ENCODE measurements around the gene MEG3.

MEG3 gene

DNA sequence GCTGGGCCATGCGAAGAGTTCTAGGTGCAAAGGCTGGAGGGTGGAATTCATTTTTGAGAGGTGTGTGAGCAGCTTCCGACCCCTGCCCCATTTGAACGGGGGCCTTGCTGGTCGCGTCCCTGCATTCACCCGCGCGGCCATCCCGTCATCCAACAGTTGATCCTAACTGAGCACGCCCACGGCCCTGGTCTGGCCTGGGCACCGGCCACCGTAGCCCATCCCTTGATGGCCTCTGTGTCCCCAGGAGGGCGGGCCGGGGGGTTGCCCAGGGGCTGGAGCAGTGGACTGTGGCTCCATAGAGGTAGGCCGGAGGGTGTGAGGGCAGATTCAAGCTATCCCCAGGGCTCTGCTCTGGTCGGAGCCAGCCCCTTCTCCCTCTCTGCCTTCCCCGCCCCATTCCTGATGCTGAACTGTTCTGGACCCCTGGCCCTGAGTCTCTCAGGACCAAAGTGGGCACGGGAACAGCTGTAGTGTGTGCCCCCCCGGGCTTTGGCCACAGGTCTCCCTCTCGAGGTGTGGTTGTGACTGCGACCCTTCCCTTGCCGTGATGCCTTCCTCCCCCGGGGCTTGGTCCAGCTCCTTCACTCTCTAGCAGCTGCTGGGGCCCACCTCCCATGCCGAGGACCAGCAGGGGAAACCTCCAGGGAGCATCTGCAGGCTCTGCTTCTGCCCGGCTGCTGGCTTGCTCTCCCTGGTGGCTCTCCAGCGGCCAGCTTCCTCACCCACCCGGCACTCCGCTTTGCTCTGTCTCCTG, 9.1 kb downstream of the MEG3 start:
- no peaks in the 10 kb centered on the region for H3K36me3 ChIP-seq (ENCODE audit: insufficient read depth, low read length)
- H3K4me1 ChIP-seq (ENCODE audit: insufficient read depth, low read length) = peaks cover 54% of the 10 kb centered on the region

DNA sequence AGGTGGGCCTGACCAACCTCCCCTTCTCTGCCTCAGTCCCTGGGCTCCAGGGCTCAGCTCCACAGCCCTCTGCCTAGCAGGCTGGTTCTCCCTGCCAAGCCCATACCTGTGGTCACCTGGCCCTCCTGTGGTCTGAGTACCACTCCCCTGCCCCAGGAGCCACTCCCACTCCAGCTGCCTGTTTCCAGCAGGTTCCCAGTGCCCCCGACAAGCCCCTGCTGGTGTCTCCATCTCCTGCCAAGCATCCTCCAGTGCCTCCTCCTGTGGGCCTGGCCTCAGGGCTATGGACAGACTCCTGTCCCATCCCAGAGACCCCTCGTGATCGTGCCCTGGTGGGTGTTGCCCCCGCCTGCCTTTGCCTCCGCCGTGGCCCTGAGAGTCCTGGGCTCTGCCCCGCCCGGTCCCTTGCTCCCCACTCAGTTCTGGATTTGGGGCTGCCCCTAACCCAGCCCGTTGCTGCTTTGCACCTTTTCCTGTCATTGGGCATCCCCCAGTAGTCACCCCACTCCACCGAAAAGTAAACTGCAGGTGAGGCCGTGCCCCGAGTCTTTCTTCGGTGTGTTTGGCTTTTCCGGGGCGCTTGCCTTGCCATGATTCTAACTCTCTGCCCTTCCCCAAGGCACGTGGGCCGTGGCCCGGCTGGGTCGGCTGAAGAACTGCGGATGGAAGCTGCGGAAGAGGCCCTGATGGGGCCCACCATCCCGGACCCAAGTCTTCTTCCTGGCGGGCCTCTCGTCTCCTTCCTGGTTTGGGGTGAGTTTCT, 9.8 kb downstream of the MEG3 start:
- peaks cover 54% of the 10 kb centered on the region for H3K4me1 ChIP-seq (ENCODE audit: insufficient read depth, low read length)
- no peaks in the 10 kb centered on the region for H3K36me3 ChIP-seq (ENCODE audit: insufficient read depth, low read length)
- no peak overlapping the region for H2AFZ ChIP-seq (ENCODE audit: low read depth, low read length)
- no peaks in the 10 kb centered on the region for H3K9me3 ChIP-seq (ENCODE audit: low read length)
- no peak overlapping the region for H3K4me3 ChIP-seq (ENCODE audit: low read length)
- H3K27me3 ChIP-seq (ENCODE audit: insufficient read depth, low read length) = no peaks in the 10 kb centered on the region

More for the DNA sequence above, 9.1 kb downstream of the MEG3 start:
- Histone ChIP-seq H3K9me3 (ENCODE audit: low read length) (no peaks in the 10 kb centered on the region), H3K27me3 (ENCODE audit: insufficient read depth, low read length) (no peaks in the 10 kb centered on the region), H2AFZ (ENCODE audit: low read depth, low read length) (no peak overlapping the region), H3K4me3 (ENCODE audit: low read length) (no peak overlapping the region)

GRCh38 chr14:100836311-100836805, 10.4 kb downstream of the MEG3 start:
- Histone ChIP-seq H2AFZ (ENCODE audit: low read depth, low read length) (no peak overlapping the region), H3K4me3 (ENCODE audit: low read length) (no peak overlapping the region), H3K4me1 (ENCODE audit: insufficient read depth, low read length) (peaks cover 52% of the 10 kb centered on the region), H3K36me3 (ENCODE audit: insufficient read depth, low read length) (no peaks in the 10 kb centered on the region), H3K27me3 (ENCODE audit: insufficient read depth, low read length) (no peaks in the 10 kb centered on the region), H3K9me3 (ENCODE audit: low read length) (no peaks in the 10 kb centered on the region)

GRCh38 chr14:100836941-100837804, 11.3 kb downstream of the MEG3 start:
- Histone ChIP-seq H3K36me3 (ENCODE audit: insufficient read depth, low read length) (no peaks in the 10 kb centered on the region), H2AFZ (ENCODE audit: low read depth, low read length) (no peak overlapping the region), H3K9me3 (ENCODE audit: low read length) (no peaks in the 10 kb centered on the region), H3K4me3 (ENCODE audit: low read length) (no peak overlapping the region), H3K27me3 (ENCODE audit: insufficient read depth, low read length) (no peaks in the 10 kb centered on the region), H3K4me1 (ENCODE audit: insufficient read depth, low read length) (peaks cover 50% of the 10 kb centered on the region)

DNA sequence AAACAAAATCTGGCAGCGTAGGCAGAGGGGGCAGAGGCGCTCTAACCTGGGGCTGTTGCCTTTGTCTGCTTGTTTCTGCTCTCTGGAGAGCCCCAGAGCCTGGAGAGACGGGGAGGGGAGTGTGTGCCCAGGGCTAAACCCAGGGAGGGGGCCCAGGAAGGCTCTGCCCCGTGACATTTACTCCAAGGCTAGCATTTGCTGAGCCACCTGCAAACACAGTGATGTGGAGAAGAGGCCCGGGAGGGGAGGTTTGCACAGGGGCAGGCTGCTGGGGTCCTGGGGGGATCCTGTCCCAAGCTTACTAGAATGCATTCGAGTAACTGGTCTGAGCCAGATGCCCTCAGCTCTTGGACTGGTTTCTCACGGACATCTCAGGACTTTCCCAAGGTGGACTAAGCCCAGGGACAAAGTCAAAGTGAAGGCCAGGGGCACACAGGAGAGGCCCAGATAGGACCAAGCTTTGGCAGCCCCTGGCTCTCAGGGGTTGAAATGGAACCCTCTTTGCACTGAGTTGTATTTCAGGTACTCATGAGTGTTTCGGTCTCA, 12.0 kb downstream of the MEG3 start:
- H3K4me1 ChIP-seq (ENCODE audit: insufficient read depth, low read length) = peaks cover 50% of the 10 kb centered on the region
- no peaks in the 10 kb centered on the region for H3K36me3 ChIP-seq (ENCODE audit: insufficient read depth, low read length)
- no peaks in the 10 kb centered on the region for H3K27me3 ChIP-seq (ENCODE audit: insufficient read depth, low read length)

GRCh38 chr14:100838493-100839314, 12.8 kb downstream of the MEG3 start:
- Histone ChIP-seq H3K4me3 (ENCODE audit: low read length) (no peak overlapping the region), H3K9me3 (ENCODE audit: low read length) (no peaks in the 10 kb centered on the region), H3K36me3 (ENCODE audit: insufficient read depth, low read length) (no peaks in the 10 kb centered on the region), H3K27me3 (ENCODE audit: insufficient read depth, low read length) (no peaks in the 10 kb centered on the region), H2AFZ (ENCODE audit: low read depth, low read length) (no peak overlapping the region), H3K4me1 (ENCODE audit: insufficient read depth, low read length) (peaks cover 57% of the 10 kb centered on the region)

More for the DNA sequence above, 12.0 kb downstream of the MEG3 start:
- Histone ChIP-seq H3K9me3 (ENCODE audit: low read length) (no peaks in the 10 kb centered on the region), H3K4me3 (ENCODE audit: low read length) (no peak overlapping the region), H2AFZ (ENCODE audit: low read depth, low read length) (no peak overlapping the region)

GRCh38 chr14:100839315-100839585, 13.3 kb downstream of the MEG3 start:
- Histone ChIP-seq H2AFZ (ENCODE audit: low read depth, low read length) (no peak overlapping the region), H3K36me3 (ENCODE audit: insufficient read depth, low read length) (no peaks in the 10 kb centered on the region), H3K27me3 (ENCODE audit: insufficient read depth, low read length) (no peaks in the 10 kb centered on the region), H3K9me3 (ENCODE audit: low read length) (no peaks in the 10 kb centered on the region), H3K4me1 (ENCODE audit: insufficient read depth, low read length) (peaks cover 57% of the 10 kb centered on the region), H3K4me3 (ENCODE audit: low read length) (no peak overlapping the region)

GRCh38 chr14:100839681-100840111, 13.8 kb downstream of the MEG3 start:
- no peak overlapping the region for H2AFZ ChIP-seq (ENCODE audit: low read depth, low read length)
- no peaks in the 10 kb centered on the region for H3K9me3 ChIP-seq (ENCODE audit: low read length)
- H3K36me3 ChIP-seq (ENCODE audit: insufficient read depth, low read length) = no peaks in the 10 kb centered on the region
- H3K4me1 ChIP-seq (ENCODE audit: insufficient read depth, low read length) = peaks cover 57% of the 10 kb centered on the region
- no peak overlapping the region for H3K4me3 ChIP-seq (ENCODE audit: low read length)
- H3K27me3 ChIP-seq (ENCODE audit: insufficient read depth, low read length) = no peaks in the 10 kb centered on the region

DNA sequence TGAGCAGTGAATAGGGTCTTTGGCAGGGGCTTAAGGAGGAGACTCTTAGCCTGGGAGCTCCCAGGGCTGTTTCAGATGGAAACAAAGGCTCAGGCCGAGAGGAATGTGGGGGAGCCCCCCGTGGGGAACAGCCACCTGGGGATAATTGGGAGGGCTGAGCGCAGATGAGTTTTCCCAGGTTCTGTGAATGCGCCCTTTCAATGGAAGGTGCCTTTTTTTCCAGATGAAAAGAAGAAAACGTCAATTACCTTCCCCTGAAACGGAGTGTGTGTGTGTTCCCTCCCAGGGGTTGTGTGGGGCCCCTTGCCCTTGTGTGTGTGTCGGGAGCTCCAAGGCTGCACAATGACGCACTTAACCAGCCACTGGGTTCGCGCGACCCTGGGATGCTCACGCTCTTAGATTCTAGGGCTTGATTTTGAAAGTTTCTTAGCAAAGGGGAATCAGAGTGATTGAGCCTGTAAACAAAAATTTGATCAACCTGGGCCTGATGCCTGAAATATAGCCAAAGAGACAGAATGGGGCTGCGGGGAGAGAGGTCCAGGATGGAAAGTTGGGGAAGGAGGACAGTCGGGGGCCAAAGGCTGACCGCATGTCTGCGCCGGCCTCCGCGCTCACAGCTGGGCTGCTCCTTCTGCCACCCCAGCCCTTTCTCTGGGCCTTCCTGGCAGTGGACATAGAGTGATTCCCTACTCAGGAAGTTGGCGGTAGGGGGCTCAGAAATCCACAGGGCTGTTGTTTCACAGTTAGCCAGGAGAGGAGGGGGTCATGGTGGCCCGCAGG, 14.6 kb downstream of the MEG3 start:
- peaks cover 57% of the 10 kb centered on the region for H3K4me1 ChIP-seq (ENCODE audit: insufficient read depth, low read length)
- H3K36me3 ChIP-seq (ENCODE audit: insufficient read depth, low read length) = no peaks in the 10 kb centered on the region
- no peak overlapping the region for H3K4me3 ChIP-seq (ENCODE audit: low read length)
- no peaks in the 10 kb centered on the region for H3K9me3 ChIP-seq (ENCODE audit: low read length)
- H3K27me3 ChIP-seq (ENCODE audit: insufficient read depth, low read length) = no peaks in the 10 kb centered on the region
- peak overlapping the region; percentile 51 for H2AFZ ChIP-seq (ENCODE audit: low read depth, low read length)

- Histone ChIP-seq H3K36me3 (ENCODE audit: insufficient read depth, low read length) (no peaks in the 10 kb centered on the region), H3K27me3 (ENCODE audit: insufficient read depth, low read length) (no peaks in the 10 kb centered on the region), H3K9me3 (ENCODE audit: low read length) (no peaks in the 10 kb centered on the region), H3K4me1 (ENCODE audit: insufficient read depth, low read length) (peaks cover 62% of the 10 kb centered on the region), H3K4me3 (ENCODE audit: low read length) (no peak overlapping the region), H2AFZ (ENCODE audit: low read depth, low read length) (no peak overlapping the region)
These were observed 15.3 kb downstream of the MEG3 start for GRCh38 chr14:100841066-100841760.

GRCh38 chr14:100841761-100842403, 16.0 kb downstream of the MEG3 start:
- H3K4me3 ChIP-seq (ENCODE audit: low read length) = no peak overlapping the region
- H3K27me3 ChIP-seq (ENCODE audit: insufficient read depth, low read length) = no peaks in the 10 kb centered on the region
- H3K4me1 ChIP-seq (ENCODE audit: insufficient read depth, low read length) = peaks cover 62% of the 10 kb centered on the region
- no peak overlapping the region for H2AFZ ChIP-seq (ENCODE audit: low read depth, low read length)
- H3K36me3 ChIP-seq (ENCODE audit: insufficient read depth, low read length) = no peaks in the 10 kb centered on the region
- H3K9me3 ChIP-seq (ENCODE audit: low read length) = no peaks in the 10 kb centered on the region
